GM21447 (cell line): ENCODE results near the gene SUCLG2.
"Not testable (repeated sequence)": the region's sequence is repeated elsewhere in the genome, so short reads cannot be mapped to it uniquely, and the experiment has no call there.

ENCODE experiments used
- ATAC-seq: cut with Tn5 transposase; IDR thresholded peaks from one replicate; pipeline ENCODE4 v1.9.1; 2021; ENCODE audit not compliant: unreplicated experiment

SUCLG2 gene

GRCh38 chr3:67610458-67610857, 44.0 kb downstream of the SUCLG2 start:
- ATAC-seq, result no peak

GRCh38 chr3:67609709-67610108, 44.7 kb downstream of the SUCLG2 start:
- no peak for ATAC-seq

- no peak for ATAC-seq
Observed at GRCh38 chr3:67608034-67608433, 46.4 kb downstream of the SUCLG2 start.

- no peak for ATAC-seq
Observed at GRCh38 chr3:67605377-67605776, 49.0 kb downstream of the SUCLG2 start.

- no peak for ATAC-seq
Observed at GRCh38 chr3:67602816-67603215, 51.6 kb downstream of the SUCLG2 start.

GRCh38 chr3:67601919-67602608, 52.3 kb downstream of the SUCLG2 start:
- ATAC-seq, result no peak

GRCh38 chr3:67601385-67601784, 53.0 kb downstream of the SUCLG2 start:
- no peak for ATAC-seq

- ATAC-seq, result no peak
Observed at GRCh38 chr3:67599821-67600220, 54.6 kb downstream of the SUCLG2 start.

- no peak for ATAC-seq
Observed at GRCh38 chr3:67598814-67599556, 55.4 kb downstream of the SUCLG2 start.

GRCh38 chr3:67595424-67595823, 59.0 kb downstream of the SUCLG2 start:
- ATAC-seq, result no peak

- no peak for ATAC-seq
Observed at GRCh38 chr3:67593761-67594234, 60.6 kb downstream of the SUCLG2 start.

GRCh38 chr3:67592057-67592456, 62.4 kb downstream of the SUCLG2 start:
- no peak for ATAC-seq

GRCh38 chr3:67587811-67588210, 66.6 kb downstream of the SUCLG2 start:
- no peak for ATAC-seq

GRCh38 chr3:67587301-67587700, 67.1 kb downstream of the SUCLG2 start:
- ATAC-seq, result no peak

- ATAC-seq, result not testable (repeated sequence)
Observed at GRCh38 chr3:67584608-67585007, 69.8 kb downstream of the SUCLG2 start.

- no peak for ATAC-seq
Observed at GRCh38 chr3:67580430-67581000, 73.9 kb downstream of the SUCLG2 start.

- ATAC-seq, result no peak
Observed at GRCh38 chr3:67578416-67578815, 76.0 kb downstream of the SUCLG2 start.

GRCh38 chr3:67576441-67576840, 78.0 kb downstream of the SUCLG2 start:
- no peak for ATAC-seq

GRCh38 chr3:67569324-67569723, 85.1 kb downstream of the SUCLG2 start:
- no peak for ATAC-seq

GRCh38 chr3:67567893-67568292, 86.5 kb downstream of the SUCLG2 start:
- ATAC-seq, result no peak

- ATAC-seq, result no peak
Observed at GRCh38 chr3:67564973-67565372, 89.4 kb downstream of the SUCLG2 start.

- ATAC-seq, result no peak
Observed at GRCh38 chr3:67564008-67564407, 90.4 kb downstream of the SUCLG2 start.
